CD4-positive, alpha-beta T cell treated with Interleukin-10 for 1 hour (primary cell): ENCODE results near the gene SEMA3G.

ENCODE experiments used
- DNase-seq: peaks from one replicate; pipeline ENCODE4 v3.0.0-alpha.2; 2020

The SEMA3G gene

GRCh38 chr3:52453496-52454249, 8.8 kb upstream of the SEMA3G start, which contains the start of gene TNNC1:
Gene TNNC1, minus strand, starts transcription at chr3:52454041. Its CDS starts 26 bp downstream, at chr3:52454015.
- no peak for DNase-seq

GRCh38 chr3:52452570-52453221, 7.8 kb upstream of the SEMA3G start:
- no peak for DNase-seq

- DNase-seq = no peak
Measured at GRCh38 chr3:52452126-52452525, 7.2 kb upstream of the SEMA3G start.

- no peak for DNase-seq
Measured at GRCh38 chr3:52451237-52452083, 6.6 kb upstream of the SEMA3G start.

- DNase-seq = no peak
Measured at GRCh38 chr3:52450489-52451236, 5.8 kb upstream of the SEMA3G start.

GRCh38 chr3:52447512-52448355, 2.8 kb upstream of the SEMA3G start:
- DNase-seq = no peak

GRCh38 chr3:52446631-52447511, 2.0 kb upstream of the SEMA3G start:
- DNase-seq = peak; percentile 83

GRCh38 chr3:52446042-52446441, 1.1 kb upstream of the SEMA3G start:
- DNase-seq = no peak

- DNase-seq = no peak
Measured at GRCh38 chr3:52443791-52444687, 864 bp downstream of the SEMA3G start.

- no peak for DNase-seq
Measured at GRCh38 chr3:52443268-52443610, 1.7 kb downstream of the SEMA3G start.

- DNase-seq = no peak
Measured at GRCh38 chr3:52442409-52443267, 2.3 kb downstream of the SEMA3G start.

- no peak for DNase-seq
Measured at GRCh38 chr3:52441772-52442332, 3.1 kb downstream of the SEMA3G start.

- DNase-seq = no peak
Measured at GRCh38 chr3:52441091-52441771, 3.7 kb downstream of the SEMA3G start.

- no peak for DNase-seq
Measured at GRCh38 chr3:52440671-52441070, 4.2 kb downstream of the SEMA3G start.

- no peak for DNase-seq
Measured at GRCh38 chr3:52440249-52440551, 4.7 kb downstream of the SEMA3G start.

- no peak for DNase-seq
Measured at GRCh38 chr3:52439426-52440248, 5.3 kb downstream of the SEMA3G start.
